Renal cortex interstitium (tissue), 11 donors: ENCODE measurements around the gene RECK. TPM values are rescaled to one million over a fixed set of nuclear protein-coding genes. Genes with fewer than 3 reads are reported as not detected.
"Not testable (repeated sequence)": the region's sequence is repeated elsewhere in the genome, so short reads cannot be mapped to it uniquely, and the experiment has no call there.

ENCODE experiments used
- DNase-seq, 11 donors: peaks; one replicate each; pipeline ENCODE4 v3.0.0-alpha.2; 2013; ENCODE audit warnings: low read depth in 9 of 11, low spot score in 4 of 11; ENCODE audit errors: extremely low read depth in 1 of 11
- polyA plus RNA-seq, 3 donors: library from polyadenylated mRNA; unstranded; fragments of 120-200 nt; gene quantifications; one replicate each; pipeline ENCODE4 v1.2.1, GENCODE V29; 2013; ENCODE audit not compliant: insufficient read length in 3 of 3

RECK gene
- polyA plus RNA-seq, 3 donors = 26.5 to 32.5 (median 29.3) TPM

DNA sequence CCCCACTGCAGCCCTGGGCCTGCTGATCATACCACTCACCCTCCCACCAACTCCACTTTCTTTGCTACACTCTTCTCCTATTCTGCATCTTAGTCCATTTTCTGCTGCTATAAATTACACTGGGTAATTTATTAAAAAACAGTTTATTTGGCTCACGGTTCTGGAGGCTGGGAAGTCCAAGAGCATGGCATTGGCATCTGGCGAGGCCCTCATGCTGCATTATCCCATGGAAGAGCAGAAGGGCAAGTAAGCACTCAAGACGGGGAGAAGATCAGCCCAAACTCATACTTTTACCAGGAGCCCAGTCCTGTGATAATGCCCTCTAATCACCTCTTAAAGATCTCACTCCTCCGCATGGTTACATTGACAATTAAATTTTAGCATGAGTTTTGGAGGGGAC is 109.3 kb downstream of the RECK start:
- no peak for DNase-seq

DNA sequence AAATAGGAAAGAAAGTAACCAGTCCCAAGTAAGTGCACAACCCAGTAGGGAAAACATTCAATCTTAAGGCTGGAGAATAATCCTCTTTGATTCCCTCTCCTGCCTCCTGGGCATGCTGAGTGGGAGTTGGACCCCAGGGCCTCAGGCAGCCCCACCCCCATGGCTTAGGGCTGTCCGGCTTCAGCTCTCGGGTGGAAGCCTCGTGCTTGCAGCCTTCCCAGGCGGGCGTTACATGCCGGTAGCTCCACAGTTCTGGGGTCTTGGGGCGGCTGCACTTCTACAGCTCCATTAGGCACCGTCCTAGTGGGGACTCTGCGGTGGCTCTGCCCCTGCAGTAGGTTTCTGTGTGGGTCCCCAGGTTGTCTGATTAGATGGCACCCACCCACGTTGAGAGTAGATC is 109.9 kb downstream of the RECK start:
- no peak for DNase-seq

DNA sequence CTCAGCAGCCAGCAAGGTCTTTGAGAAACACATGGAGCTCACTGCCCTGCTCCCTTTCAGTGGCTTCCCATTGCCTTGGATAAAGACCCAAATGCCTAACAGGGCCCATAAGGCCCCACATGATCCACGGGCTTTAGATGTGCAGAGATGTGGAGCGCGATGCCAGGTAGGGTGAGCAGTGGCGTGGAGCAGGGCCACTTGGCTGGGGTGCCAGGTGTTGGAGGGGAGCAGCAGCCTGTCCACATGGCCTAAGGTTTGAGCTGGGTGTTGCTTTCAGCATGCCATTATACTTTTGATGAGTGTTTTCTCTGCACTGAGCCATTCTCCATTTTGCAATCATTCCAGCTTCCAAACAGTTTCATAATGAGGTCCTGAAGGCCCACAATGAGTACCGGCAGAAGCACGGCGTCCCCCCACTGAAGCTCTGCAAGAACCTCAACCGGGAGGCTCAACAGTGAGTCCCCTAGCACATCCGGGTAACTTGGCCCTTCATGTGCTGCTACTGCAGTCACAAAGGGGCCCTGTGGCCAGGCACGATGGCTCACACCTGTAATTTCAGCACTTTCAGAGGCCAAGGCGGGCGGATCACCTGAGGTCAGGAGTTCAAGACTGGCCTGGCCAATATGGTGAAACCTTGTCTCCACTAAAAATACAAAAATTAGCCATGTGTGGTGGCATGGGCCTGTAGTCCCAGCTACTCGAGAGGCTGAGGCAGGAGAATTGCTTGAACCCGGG is 110.9 kb downstream of the RECK start:
- DNase-seq = no peak

DNA sequence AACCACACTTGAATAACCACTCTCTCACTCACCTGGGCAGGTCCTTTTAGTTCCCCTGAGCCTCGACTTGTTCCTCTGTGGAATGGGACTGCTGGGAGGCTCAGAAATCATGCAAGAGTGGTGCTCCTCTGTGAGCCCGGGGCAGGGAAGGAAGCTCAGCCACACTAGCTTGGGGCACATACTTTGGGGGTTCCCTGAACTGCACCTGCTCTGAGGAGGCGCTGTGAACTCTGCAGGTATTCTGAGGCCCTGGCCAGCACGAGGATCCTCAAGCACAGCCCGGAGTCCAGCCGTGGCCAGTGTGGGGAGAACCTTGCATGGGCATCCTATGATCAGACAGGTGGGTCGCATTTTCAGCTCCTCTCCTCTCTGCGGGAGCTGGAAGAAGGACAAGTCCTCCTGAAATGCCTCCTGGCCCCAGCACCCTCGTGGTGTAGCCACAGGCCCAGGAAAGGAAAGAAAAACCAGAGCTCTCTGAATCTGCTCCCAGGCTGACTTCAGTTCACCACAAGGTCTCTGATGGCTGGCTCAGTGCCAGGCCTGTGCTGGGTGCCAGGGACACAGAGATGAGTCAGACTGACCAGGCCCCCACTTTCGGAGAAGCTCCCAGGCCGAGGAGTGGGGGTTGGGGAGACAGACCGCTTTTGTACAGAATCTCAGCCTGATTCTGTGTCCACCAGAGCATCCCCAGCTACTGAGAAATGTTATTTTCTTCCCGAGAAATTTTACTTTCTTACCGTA is 111.8 kb downstream of the RECK start:
- DNase-seq = peak in 1 of 11 donors; percentile 47

DNA sequence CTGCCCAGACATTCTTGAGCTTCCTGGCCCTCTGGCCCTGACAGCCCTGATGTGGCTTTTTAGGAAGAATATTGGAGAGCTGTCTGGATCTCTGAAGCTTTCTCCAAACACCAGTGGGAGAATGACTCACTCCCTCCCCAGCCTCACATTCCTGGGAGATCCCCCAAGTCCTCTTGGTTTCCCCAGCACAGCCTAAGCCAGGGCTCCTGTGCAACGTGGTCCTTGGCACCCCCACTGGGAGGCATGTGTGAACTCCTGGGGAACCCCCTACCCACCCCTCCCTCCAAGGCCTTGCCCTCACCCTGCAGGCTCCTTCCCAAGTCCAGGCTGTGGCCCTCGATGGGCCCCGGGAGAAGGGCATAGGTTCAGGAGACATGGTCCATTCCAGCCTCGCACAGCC is 112.5 kb downstream of the RECK start:
- no peak for DNase-seq

DNA sequence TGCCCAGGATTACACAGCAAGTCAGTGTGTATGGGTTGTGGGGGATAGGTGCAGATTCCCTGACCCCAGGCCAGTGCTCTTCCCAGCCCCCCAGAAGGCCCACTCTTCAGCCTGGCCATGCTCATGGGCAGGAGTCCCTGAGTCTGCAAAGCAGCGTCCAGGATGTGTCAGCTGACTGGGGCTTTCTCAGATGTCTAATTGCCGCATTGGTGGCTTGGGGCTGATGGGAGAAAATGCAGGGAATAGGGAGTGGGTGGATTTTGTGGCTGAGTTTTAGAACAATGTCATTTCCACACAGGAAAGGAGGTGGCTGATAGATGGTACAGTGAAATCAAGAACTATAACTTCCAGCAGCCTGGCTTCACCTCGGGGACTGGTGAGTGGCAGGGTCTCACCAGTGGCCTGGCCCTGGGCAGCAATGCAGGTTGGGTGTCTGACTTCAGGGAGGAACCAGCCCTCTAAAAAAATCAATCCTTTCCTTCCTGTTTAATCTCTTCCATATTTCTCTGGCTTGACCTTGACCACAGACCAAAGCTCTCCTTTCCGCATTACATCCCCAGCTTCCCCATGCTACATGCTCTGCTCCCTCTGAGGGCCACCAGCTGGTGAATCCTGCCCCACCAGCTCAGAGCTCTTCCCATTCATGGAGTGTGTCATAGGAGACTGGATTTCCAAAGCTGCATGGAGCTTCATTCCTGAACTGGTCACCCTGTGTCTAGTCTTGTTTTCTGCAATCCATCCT is 114.0 kb downstream of the RECK start:
- DNase-seq = no peak

DNA sequence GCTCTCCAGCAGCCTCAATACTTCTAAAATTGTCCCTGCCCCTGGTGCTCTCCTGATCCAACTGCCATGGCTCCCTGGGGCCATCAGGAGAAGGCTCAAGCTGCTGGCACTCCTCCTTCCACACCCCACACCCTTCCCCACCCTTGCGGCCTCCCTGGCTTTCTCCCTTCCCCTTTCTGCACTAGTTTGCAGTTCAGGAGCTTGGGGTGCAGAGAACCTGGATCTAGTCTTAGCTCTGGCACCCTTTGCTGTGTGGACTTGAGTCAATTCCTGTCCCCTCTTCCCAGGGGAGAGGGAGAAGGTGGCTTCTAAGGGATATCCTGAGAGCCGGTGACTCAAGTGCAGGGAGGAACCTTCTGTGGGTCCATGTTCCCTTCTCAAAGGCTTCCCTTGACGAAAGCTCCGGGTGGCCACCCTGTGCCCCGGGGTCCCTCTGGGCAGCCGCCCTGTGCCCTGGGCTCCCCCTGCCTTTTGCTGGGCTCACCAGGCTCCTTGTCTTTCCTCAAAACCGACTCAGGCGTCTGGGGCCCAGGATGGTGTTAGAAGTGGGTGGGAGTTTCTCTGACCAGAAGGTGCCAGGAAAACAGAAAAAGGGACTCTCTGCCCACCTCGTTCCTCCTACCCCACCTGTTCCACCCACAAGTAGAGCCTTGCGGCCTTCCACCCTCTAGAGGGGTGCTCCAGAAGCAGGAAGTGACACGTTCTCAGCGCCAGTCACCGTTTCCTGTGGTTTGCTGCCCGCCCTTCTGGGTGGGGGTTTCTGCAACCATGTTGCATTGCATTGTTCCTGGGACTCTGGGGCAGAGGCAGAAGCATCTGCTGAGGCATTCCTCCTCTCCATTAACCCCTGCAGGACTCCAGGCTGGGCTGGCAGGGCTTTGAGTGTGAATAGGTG is 114.8 kb downstream of the RECK start:
- DNase-seq = no peak

DNA sequence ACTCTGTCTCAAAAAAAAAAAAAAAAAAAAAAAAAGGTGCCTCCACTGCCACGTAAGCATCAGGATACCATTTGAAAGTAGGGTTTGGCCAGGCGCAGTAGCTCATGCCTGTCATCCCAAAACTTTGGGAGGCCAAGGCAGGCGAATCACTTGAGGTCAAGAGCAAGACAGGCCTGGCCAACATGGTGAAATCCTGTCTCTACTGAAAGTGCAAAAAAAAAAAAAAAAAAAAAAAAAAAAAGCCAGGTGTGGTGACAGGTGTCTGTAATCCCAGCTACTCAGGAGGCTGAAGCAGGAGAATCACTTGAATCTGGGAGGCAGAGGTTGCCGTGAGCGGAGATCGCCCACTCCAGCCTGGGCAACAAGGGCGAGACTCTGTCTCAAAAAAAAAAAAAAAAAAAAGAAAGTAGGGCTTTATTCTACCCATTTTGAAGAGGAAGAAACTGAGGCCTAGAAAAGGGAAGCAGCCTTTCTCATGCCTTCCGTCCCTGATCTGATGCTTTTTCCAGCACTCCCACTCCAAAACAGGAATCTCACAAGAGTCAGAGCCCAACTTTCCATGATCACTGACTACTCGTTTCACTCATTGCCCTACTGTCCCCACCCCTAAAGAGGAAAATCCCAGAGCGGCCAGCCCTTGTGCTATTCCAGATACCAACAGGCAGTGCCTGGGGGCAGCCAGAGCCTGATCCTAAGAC is 116.2 kb downstream of the RECK start:
- DNase-seq = no peak

DNA sequence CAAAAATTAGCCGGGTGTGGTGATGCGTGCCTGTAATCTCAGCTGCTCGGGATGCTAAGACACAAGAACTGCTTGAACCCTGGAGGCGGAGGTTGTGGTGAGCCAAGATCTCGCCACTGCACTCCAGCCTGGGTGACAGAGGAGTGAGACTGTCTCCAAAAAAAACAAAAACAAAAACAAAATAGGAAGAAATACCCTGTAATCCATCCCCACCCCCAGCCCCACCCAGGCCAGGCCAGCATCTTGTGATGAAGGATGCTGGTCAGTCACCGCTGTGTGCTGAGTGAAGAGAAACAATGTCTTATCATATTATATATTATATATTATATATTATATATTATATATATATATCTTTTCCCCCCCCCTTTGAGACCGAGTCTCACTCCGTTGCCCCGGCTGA is 117.0 kb downstream of the RECK start:
- DNase-seq = no peak

DNA sequence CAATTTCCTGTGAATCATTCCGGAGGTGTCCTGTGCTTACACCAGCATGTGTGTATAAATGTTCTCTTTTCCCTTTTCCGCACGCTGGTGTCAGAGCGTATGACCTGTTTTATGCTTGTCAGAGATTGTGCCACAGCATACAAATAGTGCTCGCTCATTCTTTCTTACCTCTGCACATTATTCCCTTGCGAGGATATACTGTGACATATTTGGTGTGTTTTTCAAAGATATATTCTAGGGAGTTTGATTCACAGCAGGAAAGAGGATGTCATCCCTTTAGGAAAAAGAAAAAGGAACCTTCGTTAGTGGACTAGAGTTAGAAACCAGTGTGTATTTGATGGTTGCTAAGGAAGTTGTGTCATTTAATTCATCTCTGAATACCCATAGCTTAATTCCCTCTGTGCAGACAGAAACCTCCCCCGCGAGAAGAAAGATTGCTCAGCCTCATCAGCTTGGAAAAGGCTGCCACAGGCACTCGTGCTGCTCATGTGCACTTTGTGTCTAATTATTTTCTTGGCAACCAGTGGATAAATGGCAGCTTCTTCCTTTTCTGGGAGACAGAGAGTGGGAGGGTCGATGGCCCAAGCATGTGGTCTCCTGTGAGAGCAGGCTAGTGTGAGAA is 117.7 kb downstream of the RECK start:
- DNase-seq = peak in 7 of 11 donors; percentile 68 to 90 (median 84)

DNA sequence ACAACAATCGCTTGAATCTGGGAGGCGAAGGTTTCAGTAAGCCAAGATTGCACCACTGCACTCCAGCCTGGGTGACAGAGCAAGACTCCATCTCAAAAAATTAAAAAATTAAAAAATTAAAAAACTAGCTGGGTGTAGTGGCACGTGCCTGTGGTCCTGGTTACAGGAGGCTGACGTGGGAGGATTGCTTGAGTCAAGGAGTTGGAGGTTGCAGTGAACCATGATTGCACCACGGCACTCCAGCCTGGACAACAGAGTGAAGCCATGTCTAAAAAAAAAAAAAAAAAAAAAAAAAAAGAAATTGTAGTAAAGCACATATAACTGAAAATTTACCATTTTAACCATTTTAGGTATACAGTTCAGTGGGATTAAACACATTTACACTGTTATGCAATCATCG is 119.4 kb downstream of the RECK start:
- DNase-seq = no peak

DNA sequence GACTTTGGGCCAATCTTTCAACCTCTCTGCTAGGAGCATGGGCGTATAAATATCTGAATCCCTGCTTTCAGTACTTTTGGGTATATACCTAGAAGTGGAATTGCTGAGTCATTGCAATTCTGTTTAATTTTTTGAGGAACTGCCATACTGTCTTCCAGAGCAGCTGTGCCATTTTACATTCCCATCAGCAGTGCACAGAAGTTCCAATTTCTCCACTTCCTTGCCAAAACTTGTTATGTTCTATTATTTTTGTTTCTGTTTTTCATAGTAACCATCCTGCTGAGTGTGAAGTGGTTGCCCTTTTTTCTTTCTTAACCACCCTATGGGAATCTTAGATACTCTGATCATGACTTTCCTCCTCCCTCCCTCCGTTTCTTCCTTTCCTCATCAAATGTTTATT is 121.4 kb downstream of the RECK start:
- no peak for DNase-seq

DNA sequence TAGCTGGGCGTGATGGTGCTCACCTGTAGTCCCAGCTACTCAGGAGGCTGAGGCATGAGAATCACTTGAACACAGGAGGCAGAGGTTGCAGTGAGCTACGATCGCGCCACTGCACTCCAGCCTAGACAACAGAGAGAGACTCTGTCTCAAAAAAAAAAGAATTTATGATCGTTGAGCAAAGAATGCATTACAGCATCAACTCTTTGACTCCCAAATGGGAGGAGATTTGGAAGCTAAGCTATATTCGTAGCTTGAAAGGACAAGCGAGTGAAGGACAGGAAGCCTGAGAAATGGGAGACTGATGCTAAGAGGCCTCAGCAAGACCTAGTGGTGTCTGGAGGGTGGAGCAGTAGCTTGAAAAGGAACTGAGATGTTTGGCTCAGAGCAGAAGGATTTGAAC is 122.2 kb downstream of the RECK start:
- no peak for DNase-seq

DNA sequence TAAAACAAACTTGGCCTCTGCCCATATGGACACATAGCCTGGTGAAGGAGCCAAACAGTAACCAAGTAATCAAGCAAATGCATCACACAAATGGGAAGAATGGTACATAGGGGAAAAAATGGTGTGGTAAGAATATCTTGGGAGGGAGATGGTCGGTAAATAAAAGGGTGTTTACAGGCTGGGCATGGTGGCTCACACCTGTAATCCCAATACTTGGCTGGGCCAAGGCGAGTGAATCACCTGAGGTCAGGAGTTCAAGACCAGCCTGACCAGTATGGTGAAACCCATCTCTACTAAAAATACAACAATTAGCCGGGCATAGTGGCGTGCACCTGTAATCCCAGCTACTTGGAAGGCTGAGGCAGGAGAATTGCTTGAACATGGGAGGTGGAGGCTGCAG is 122.8 kb downstream of the RECK start:
- DNase-seq = not testable (repeated sequence)

DNA sequence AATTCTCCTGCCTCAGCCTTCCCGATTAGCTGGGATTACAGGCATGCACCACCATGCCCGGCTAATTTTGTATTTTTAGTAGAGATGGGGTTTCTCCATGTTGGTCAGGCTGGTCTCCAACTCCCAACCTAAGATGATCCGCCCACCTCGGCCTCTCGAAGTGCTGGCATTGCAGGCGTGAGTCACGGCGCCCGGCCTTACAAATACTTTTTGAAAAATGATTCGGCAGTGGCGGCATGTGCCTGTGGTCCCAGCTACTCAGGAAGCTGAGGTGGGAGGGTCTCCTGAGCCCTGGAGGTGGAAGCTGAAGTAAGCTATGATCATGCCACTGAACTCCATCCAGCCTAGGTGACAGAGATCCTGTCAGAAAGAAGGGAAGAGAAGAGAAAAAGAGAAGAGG is 123.4 kb downstream of the RECK start:
- not testable (repeated sequence) for DNase-seq

DNA sequence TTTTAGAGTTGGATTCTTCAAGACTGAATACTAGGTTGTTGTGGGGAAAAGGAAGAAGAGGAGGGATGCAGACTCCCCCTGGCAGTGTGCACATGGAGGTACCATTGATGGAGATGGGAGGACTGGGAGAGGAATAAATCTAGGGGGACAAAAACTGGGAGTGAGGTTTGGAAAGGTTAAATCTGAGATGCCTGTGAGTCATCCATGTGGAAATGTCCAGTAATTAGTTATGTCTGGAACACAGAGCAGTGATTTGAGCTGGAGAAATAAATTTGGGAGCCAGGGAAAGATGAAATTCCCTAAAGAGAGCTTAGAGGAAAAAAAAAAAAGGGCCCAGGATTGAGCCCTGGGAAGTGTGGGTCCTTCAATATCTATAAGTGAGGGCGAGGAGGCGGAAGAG is 124.5 kb downstream of the RECK start:
- DNase-seq = no peak

DNA sequence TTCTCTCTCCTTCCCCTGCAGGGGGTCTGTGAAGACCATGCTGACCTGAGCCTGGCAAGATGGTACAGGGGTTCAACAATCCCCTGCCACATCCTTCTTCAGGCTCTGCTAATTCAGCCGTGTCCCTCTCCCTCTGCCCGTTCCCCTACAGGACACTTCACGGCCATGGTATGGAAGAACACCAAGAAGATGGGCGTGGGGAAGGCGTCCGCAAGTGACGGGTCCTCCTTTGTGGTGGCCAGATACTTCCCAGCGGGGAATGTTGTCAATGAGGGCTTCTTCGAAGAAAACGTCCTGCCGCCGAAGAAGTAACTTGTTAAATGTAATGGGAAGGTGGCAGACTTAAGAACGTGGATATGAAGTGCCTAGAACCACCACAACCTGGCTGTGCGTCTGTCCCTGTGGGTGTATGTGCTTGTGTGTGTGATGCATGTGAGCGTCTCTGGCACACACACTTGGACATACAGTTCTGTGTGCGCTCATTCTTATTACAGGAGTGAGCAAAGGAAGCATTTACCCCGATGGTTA is 125.6 kb downstream of the RECK start:
- DNase-seq = no peak
